PC-9 (cell line): ENCODE data around the gene ANKRD36C.
"Not testable (repeated sequence)": the region's sequence is repeated elsewhere in the genome, so short reads cannot be mapped to it uniquely, and the experiment has no call there.

Experiments used
- CTCF ChIP-seq: fragments of 200-600 bp; sonication (generic); conservative IDR thresholded peaks from 2 replicates; pipeline ENCODE4 v1.6.1; 2017; ENCODE audit warnings: mixed run types, antibody characterized with exemption, mild to moderate bottlenecking, moderate library complexity
- EZH2 ChIP-seq: fragments of 200-600 bp; sonication (generic); IDR thresholded peaks from 2 replicates; pipeline ENCODE4 v1.8.0; 2017; ENCODE audit warnings: antibody characterized with exemption, low read depth

- not testable (repeated sequence) for TF ChIP-seq CTCF, EZH2
Observed at GRCh38 chr2:95917007-95917406, 74.6 kb downstream of the ANKRD36C start.
